ENCODE measurements around the gene SCAPER. TPM values are rescaled to one million over a fixed set of nuclear protein-coding genes. Genes with fewer than 3 reads are reported as not detected.

SCAPER gene
- total RNA-seq, 3 donors from 2014 or later, result 15.8 to 33.1 (median 33.0) TPM

- H3K4me1 ChIP-seq (ENCODE audit: low read depth), result no peaks in the 10 kb centered on the region
- intact Hi-C loops (cut with DNase I, micrococcal nuclease), result no loop called here
- no peak for TF ChIP-seq CTCF (IDR thresholded peaks at IDR 0.05)
- ATAC-seq (no peak), DNase-seq (no peak)
- H3K9me3 ChIP-seq, result no peaks in the 10 kb centered on the region
- no peaks in the 10 kb centered on the region for H3K36me3 ChIP-seq (ENCODE audit: low read depth)
- no peak overlapping the region for H3K4me3 ChIP-seq
These were observed 511.5 kb downstream of the SCAPER start for GRCh38 chr15:76393614-76394013.

GRCh38 chr15:76391847-76392246 lies 513.3 kb downstream of the SCAPER start:
- H3K4me3 ChIP-seq, result no peak overlapping the region
- ATAC-seq (no peak), DNase-seq (no peak)
- TF ChIP-seq CTCF (IDR thresholded peaks at IDR 0.05), result no peak
- H3K36me3 ChIP-seq (ENCODE audit: low read depth), result no peaks in the 10 kb centered on the region
- H3K9me3 ChIP-seq, result no peaks in the 10 kb centered on the region
- intact Hi-C loops (cut with DNase I, micrococcal nuclease), result no loop called here
- H3K4me1 ChIP-seq (ENCODE audit: low read depth), result no peaks in the 10 kb centered on the region

GRCh38 chr15:76391309-76391708 lies 513.8 kb downstream of the SCAPER start:
- no peak for TF ChIP-seq CTCF (IDR thresholded peaks at IDR 0.05)
- ATAC-seq (no peak), DNase-seq (no peak)
- H3K9me3 ChIP-seq, result no peaks in the 10 kb centered on the region
- H3K36me3 ChIP-seq (ENCODE audit: low read depth), result no peaks in the 10 kb centered on the region
- intact Hi-C loops (cut with DNase I, micrococcal nuclease), result no loop called here
- H3K4me1 ChIP-seq (ENCODE audit: low read depth), result no peaks in the 10 kb centered on the region
- H3K4me3 ChIP-seq, result no peak overlapping the region

- no peak for TF ChIP-seq CTCF (IDR thresholded peaks at IDR 0.05)
- Histone ChIP-seq H3K36me3 (ENCODE audit: low read depth) (no peaks in the 10 kb centered on the region), H3K4me3 (no peak overlapping the region), H3K4me1 (ENCODE audit: low read depth) (no peaks in the 10 kb centered on the region), H3K9me3 (no peaks in the 10 kb centered on the region)
- intact Hi-C loops (cut with DNase I, micrococcal nuclease), result no loop called here
- DNase-seq, result no peak
- no peak for ATAC-seq
These were observed 514.6 kb downstream of the SCAPER start for GRCh38 chr15:76390571-76390970.

DNA sequence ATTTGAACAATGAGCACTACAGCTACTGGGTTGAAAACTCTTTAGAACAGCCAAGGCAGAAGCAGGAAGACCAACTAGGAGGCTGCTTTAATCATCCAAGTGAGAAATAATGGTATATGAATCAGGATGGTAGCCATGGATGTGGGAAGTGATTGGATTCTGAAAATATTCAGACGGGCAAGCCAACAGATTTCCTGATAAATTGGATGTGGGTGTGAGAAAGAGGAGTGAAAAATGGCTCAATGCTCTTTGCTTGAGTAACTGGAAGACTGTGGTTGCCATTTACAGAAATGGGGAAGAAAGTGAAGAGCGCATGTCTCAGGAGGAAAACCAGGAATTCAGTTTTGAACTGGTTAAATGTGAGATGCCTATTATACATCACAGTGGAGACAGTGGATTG lies 518.2 kb downstream of the SCAPER start:
- ATAC-seq (no peak), DNase-seq (no peak)
- intact Hi-C loops (cut with DNase I, micrococcal nuclease), result no loop called here
- no peak for TF ChIP-seq CTCF (IDR thresholded peaks at IDR 0.05)
- Histone ChIP-seq H3K36me3 (ENCODE audit: low read depth) (no peaks in the 10 kb centered on the region), H3K4me1 (ENCODE audit: low read depth) (no peaks in the 10 kb centered on the region), H3K4me3 (no peak overlapping the region), H3K9me3 (no peaks in the 10 kb centered on the region)

GRCh38 chr15:76386178-76386577 lies 519.0 kb downstream of the SCAPER start:
- Histone ChIP-seq H3K4me1 (ENCODE audit: low read depth) (no peaks in the 10 kb centered on the region), H3K36me3 (ENCODE audit: low read depth) (no peaks in the 10 kb centered on the region), H3K4me3 (no peak overlapping the region), H3K9me3 (no peaks in the 10 kb centered on the region)
- intact Hi-C loops (cut with DNase I, micrococcal nuclease), result no loop called here
- no peak for DNase-seq
- no peak for TF ChIP-seq CTCF (IDR thresholded peaks at IDR 0.05)
- peak; percentile 74 for ATAC-seq
